HEK293T (cell line): ENCODE results near the gene ATP5ME.

Experiments
- CTCF ChIA-PET: fragments of 350-600 bp; formaldehyde crosslinking; extraction: SDS; loops from one replicate; lab custom pipeline; 2021; ENCODE audit warnings: antibody characterized with exemption, inconsistent platforms; lab: Yijun Ruan, JAX
- POLR2A ChIA-PET: fragments of 350-600 bp; formaldehyde crosslinking; extraction: SDS; loops from one replicate; lab custom pipeline; 2020; ENCODE audit warnings: antibody characterized with exemption, inconsistent platforms; lab: Yijun Ruan, JAX
- DNase-seq: peaks from one replicate; pipeline ENCODE4 v3.0.0; 2012; ENCODE audit warnings: mixed read lengths; ENCODE audit errors: extremely low spot score
- ARNT ChIP-seq: fragments of 450-650 bp; IDR thresholded peaks from 2 replicates; pipeline ENCODE4 v1.6.1; 2017; ENCODE audit warnings: mild to moderate bottlenecking
- BHLHE40 ChIP-seq: fragments of 450-650 bp; IDR thresholded peaks from 2 replicates; pipeline ENCODE4 v1.6.1; 2016; ENCODE audit warnings: mild to moderate bottlenecking, moderate library complexity, borderline replicate concordance
- CTBP1 ChIP-seq: fragments of 450-650 bp; IDR thresholded peaks from 2 replicates; pipeline ENCODE4 v1.6.1; 2016; ENCODE audit warnings: borderline replicate concordance
- ELF4 ChIP-seq: fragments of 450-650 bp; IDR thresholded peaks from 2 replicates; pipeline ENCODE4 v1.6.1; 2017; ENCODE audit warnings: antibody characterized with exemption
- FOXA1 ChIP-seq: fragments of 450-650 bp; IDR thresholded peaks from 2 replicates; pipeline ENCODE4 v1.6.1; 2016; ENCODE audit warnings: mild to moderate bottlenecking
- FOXK2 ChIP-seq: fragments of 450-650 bp; IDR thresholded peaks from 2 replicates; pipeline ENCODE4 v1.6.1; 2016; ENCODE audit warnings: mild to moderate bottlenecking
- FOXM1 ChIP-seq: fragments of 450-650 bp; IDR thresholded peaks from 2 replicates; pipeline ENCODE4 v1.6.1; 2017; ENCODE audit warnings: mild to moderate bottlenecking, borderline replicate concordance
- HDGF ChIP-seq: fragments of 450-650 bp; IDR thresholded peaks from 2 replicates; pipeline ENCODE4 v1.6.1; 2017; ENCODE audit warnings: antibody characterized with exemption, borderline replicate concordance
- L3MBTL2 ChIP-seq: fragments of 450-650 bp; conservative IDR thresholded peaks from 2 replicates; pipeline ENCODE4 v1.6.1; 2016; ENCODE audit warnings: mild to moderate bottlenecking
- LEF1 ChIP-seq: fragments of 450-650 bp; IDR thresholded peaks from 2 replicates; pipeline ENCODE4 v1.6.1; 2017; ENCODE audit warnings: mild to moderate bottlenecking, borderline replicate concordance
- NFRKB ChIP-seq: fragments of 450-650 bp; IDR thresholded peaks from 2 replicates; pipeline ENCODE4 v1.6.1; 2016; ENCODE audit warnings: mild to moderate bottlenecking, moderate library complexity
- PKNOX1 ChIP-seq: fragments of 450-650 bp; IDR thresholded peaks from 2 replicates; pipeline ENCODE4 v1.6.1; 2016
- SP1 ChIP-seq: fragments of 450-650 bp; IDR thresholded peaks from 2 replicates; pipeline ENCODE4 v1.6.1; 2017
- SUZ12 ChIP-seq: fragments of 450-650 bp; IDR thresholded peaks from 2 replicates; pipeline ENCODE4 v1.6.1; 2016; ENCODE audit warnings: mild to moderate bottlenecking
- TARDBP ChIP-seq: fragments of 450-650 bp; IDR thresholded peaks from 2 replicates; pipeline ENCODE4 v1.6.1; 2016
- ZNF384 ChIP-seq: fragments of 450-650 bp; IDR thresholded peaks from 2 replicates; pipeline ENCODE4 v1.6.1; 2016

Gene ATP5ME

GRCh38 chr4:687048-687970, 13.2 kb upstream of the ATP5ME start:
- CTCF ChIA-PET = no interaction called here
- DNase-seq = no peak
- POLR2A ChIA-PET = interaction anchor here (0.6 to 1.3 kb wide), 2 partner anchors 12 to 407 kb away, joined by 3 to 4 read pairs; no protein-coding TSS in a partner anchor
- TF ChIP-seq CTBP1 (no peak), HDGF (no peak), SP1 (no peak), FOXM1 (no peak), BHLHE40 (no peak), FOXK2 (no peak), NFRKB (no peak), LEF1 (no peak), ARNT (no peak)

GRCh38 chr4:686413-687040, 12.5 kb upstream of the ATP5ME start:
- TF ChIP-seq CTBP1 (no peak), FOXA1 (no peak), L3MBTL2 (no peak), TARDBP (no peak), NFRKB (no peak), LEF1 (no peak), ARNT (no peak), PKNOX1 (no peak)
- DNase-seq = no peak
- ChIA-PET POLR2A (interaction anchor here (0.6 to 1.3 kb wide), 2 partner anchors 11 to 408 kb away, joined by 3 to 4 read pairs; no protein-coding TSS in a partner anchor), CTCF (no interaction called here)

GRCh38 chr4:685679-686412, 11.8 kb upstream of the ATP5ME start:
- ChIA-PET CTCF (no interaction called here), POLR2A (interaction anchor here (0.6 kb wide), 1 partner anchor 12 kb away, joined by 3 read pairs; the partner anchor contains the start of genes ATP5ME and MYL5)
- TF ChIP-seq FOXA1 (no peak), FOXM1 (no peak), LEF1 (no peak), SP1 (no peak), CTBP1 (no peak), HDGF (no peak), NFRKB (no peak), BHLHE40 (no peak), ZNF384 (no peak), FOXK2 (no peak), ARNT (no peak), ELF4 (no peak), SUZ12 (no peak), PKNOX1 (no peak), L3MBTL2 (no peak), TARDBP (no peak)
- DNase-seq = no peak

GRCh38 chr4:684623-685327, 10.7 kb upstream of the ATP5ME start:
- POLR2A ChIA-PET = interaction anchor here (0.7 to 1.9 kb wide), 2 partner anchors 11 to 21 kb away, joined by 3 to 7 read pairs; partner anchors contain the start of genes ATP5ME, MYL5 and PCGF3
- DNase-seq = no peak
- CTCF ChIA-PET = interaction anchor here (1.4 to 1.6 kb wide), 3 partner anchors 7 to 57 kb away, joined by 5 to 10 read pairs (median 7); no protein-coding TSS in a partner anchor
- no peak for TF ChIP-seq FOXM1
- TF ChIP-seq FOXK2 = no peak

- DNase-seq = peak; percentile 79
- ChIA-PET CTCF (interaction anchor here (0.5 to 1.6 kb wide), 11 partner anchors 8 to 124 kb away, joined by 3 to 11 read pairs (median 3); partner anchors contain the start of genes ATP5ME and MYL5), POLR2A (interaction anchor here (0.7 to 1.9 kb wide), 4 partner anchors 10 to 25 kb away, joined by 3 to 7 read pairs (median 3); partner anchors contain the start of genes ATP5ME, MYL5 and PCGF3)
- TF ChIP-seq ELF4 (no peak), BHLHE40 (no peak), FOXM1 (no peak)
Measured at GRCh38 chr4:683982-684622, 10.0 kb upstream of the ATP5ME start.
